ENCODE results near the gene PHF21A.
"Not testable (repeated sequence)": the region's sequence is repeated elsewhere in the genome, so short reads cannot be mapped to it uniquely, and the experiment has no call there.

PHF21A gene

GRCh38 chr11:46036969-46037368, 84.3 kb downstream of the PHF21A start:
- no peak for DNase-seq (ENCODE audit: low read depth in 2 of 2)

DNA sequence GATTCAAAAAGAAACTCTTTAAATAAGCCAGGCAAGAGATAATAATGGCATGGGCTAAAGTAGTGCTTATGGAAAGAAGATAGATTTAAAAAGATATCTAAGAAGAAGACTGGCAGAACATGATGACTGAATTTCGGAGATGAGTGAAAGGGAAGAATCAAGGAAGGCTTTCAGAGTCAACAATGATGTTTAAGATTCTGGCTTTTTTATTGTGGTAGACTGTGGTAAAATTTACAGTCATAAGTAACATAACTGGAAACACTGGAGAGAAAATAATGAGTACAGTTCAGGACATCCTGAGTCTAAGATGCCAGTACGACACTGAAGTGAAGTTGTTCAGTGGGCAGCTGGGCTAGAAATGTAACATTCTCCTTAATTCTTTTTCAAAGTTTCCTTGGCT, 85.2 kb downstream of the PHF21A start:
- no peak for DNase-seq (ENCODE audit: low read depth in 2 of 2)

- DNase-seq (ENCODE audit: low read depth in 2 of 2) = no peak
Measured at GRCh38 chr11:46034041-46034440, 87.2 kb downstream of the PHF21A start.

- no peak for DNase-seq (ENCODE audit: low read depth in 2 of 2)
Measured at GRCh38 chr11:46026606-46027293, 94.5 kb downstream of the PHF21A start.

GRCh38 chr11:46020084-46020599, 101.1 kb downstream of the PHF21A start:
- DNase-seq (ENCODE audit: low read depth in 2 of 2) = no peak

DNA sequence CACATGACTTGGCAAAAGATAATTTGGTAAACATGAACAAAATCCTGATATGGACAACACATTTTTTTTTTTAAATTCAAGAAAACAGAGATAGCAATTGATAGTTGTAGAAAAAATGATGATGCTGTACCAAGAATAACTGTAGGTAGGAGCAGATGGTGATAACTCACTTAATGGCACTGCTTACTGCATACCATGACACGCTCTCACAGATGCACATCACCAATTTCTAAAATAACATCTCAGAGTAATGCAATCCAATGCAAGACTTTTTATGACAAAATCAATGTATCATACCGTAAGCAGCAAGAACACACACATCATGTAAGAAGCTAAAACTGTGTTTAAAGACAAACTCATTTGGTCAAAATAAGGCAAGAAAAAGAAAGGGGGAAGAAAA, 102.6 kb downstream of the PHF21A start:
- no peak for DNase-seq (ENCODE audit: low read depth in 2 of 2)

DNA sequence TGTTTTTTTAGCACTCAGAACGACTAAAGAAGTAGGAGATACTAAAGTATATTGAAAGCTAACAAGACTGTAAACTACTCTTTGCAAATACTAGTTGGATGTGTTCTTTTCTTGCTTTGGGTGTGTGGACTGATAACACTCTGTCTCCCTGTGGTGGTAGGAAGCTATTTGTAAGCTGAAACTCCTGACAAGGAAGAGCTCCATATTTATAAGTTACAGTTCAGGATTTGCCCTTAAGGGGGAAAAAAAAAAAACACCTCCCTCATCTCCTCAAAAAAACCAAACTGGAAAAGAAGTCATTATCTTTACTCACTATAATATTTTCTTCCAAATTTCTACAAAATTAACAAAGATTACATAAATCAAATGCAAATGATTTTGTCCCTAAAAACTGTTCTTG, 103.9 kb downstream of the PHF21A start:
- no peak for DNase-seq (ENCODE audit: low read depth in 2 of 2)

GRCh38 chr11:46015941-46016340, 105.3 kb downstream of the PHF21A start:
- DNase-seq (ENCODE audit: low read depth in 2 of 2) = no peak

- not testable (repeated sequence) for DNase-seq (ENCODE audit: low read depth in 2 of 2)
Measured at GRCh38 chr11:46014168-46014567, 107.1 kb downstream of the PHF21A start.

DNA sequence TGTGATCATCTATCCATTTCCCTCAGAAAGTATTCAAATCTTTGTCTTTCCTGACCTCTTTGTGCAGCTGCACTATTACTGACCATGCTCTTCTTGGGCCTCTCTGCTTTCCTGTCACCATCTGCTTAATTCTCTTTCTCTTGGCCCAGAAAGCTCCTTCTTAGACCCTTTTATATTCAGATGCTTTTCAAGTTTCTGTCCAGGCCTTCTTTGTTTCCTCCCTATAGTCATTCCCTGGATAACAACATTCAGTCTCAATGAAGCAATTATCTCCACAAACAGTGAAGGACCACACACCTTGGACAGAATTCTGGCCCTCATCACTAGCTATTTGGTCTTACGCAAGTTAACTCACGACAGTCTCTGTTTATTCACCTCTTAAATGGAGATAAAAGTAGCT, 109.1 kb downstream of the PHF21A start:
- DNase-seq (ENCODE audit: low read depth in 2 of 2) = no peak

DNA sequence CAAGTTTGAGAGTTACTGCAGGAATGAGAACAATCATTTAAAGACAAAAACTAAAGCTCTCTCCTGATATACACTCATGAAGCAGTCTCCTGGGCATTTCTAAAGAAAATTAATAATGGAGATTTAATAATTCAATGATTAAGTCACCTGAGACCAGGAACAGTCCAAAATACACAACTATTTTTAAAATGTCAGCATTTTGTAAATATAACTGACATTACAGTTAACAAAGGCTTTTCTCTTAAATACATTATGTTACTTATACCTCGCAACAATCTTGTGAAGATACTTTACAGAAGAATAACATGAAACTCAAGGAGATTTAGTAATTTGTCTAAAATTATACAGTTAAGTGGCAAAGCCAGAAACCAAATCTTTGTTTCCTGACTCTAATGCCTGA, 111.2 kb downstream of the PHF21A start:
- DNase-seq (ENCODE audit: low read depth in 2 of 2) = no peak

GRCh38 chr11:46009647-46010046, 111.6 kb downstream of the PHF21A start:
- DNase-seq (ENCODE audit: low read depth in 2 of 2) = no peak

DNA sequence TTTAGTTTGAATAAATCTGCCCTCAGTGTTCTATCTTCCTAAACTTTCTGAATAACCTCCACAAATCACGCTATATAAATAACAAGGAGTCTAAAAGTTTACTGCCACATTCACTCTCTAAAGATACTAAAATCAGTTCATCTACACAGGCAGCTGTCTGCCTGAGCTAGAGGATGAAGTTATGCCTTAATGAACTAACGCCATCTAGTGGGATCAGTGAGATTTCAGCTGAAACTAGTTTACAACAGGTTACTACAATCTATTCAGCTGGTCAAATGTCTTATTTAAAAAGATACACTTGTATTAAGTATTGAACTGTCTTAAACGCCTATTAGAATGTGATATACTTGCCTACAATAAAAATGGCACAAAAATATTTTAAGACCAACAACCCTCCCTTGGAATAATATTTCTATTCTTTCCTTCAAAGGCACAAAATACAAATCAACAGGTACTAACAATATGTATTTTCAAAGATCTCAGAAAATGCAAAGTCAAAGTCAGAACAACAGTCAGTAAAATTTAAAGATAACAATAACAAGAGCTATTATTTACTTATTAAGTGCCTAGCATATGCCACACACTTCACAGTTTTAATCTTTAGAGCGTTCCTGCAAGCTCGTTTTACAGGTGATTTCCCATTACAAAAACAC, 114.7 kb downstream of the PHF21A start:
- DNase-seq (ENCODE audit: low read depth in 2 of 2) = peak; percentile 57 to 58

DNA sequence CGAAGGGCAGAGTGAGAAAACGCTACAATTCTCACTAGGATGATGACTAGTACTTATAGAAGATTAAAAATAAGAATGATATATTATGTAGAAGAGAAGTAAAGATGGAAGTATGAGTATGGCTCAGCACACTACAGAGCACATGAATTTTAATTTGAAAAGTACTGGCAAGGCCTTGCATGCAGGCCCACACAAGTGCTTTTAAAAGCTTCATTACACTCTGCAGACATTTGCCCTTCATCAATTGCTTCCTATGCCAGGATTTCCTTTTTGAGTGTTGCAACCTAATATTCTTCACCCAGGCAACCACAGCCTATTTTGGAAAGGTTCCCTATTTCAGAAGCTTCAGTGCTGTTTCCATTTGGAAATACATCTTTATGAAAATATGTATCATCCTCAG, 117.7 kb downstream of the PHF21A start:
- no peak for DNase-seq (ENCODE audit: low read depth in 2 of 2)

DNA sequence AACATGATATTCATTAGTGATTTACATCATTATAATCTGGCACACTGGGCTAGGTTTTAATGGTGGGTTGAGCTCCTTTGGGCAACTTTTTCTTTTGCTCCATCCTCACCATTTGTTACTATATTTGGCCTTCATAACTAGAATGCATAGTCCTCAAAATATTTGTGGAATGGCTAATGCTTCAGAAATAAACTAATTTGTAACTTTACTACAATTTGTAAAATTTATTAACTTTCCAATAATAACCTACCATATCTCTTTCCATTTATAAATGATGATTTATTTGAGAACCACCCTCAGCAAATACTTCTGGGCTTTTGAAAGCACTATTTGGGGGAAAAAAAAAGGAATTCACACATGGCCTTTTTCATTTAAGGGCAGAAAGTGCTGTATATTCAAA, 119.1 kb downstream of the PHF21A start:
- no peak for DNase-seq (ENCODE audit: low read depth in 2 of 2)

- DNase-seq (ENCODE audit: low read depth in 2 of 2) = peak in 1 of 2 experiments; percentile 47
Measured at GRCh38 chr11:46001448-46001914, 119.8 kb downstream of the PHF21A start.

DNA sequence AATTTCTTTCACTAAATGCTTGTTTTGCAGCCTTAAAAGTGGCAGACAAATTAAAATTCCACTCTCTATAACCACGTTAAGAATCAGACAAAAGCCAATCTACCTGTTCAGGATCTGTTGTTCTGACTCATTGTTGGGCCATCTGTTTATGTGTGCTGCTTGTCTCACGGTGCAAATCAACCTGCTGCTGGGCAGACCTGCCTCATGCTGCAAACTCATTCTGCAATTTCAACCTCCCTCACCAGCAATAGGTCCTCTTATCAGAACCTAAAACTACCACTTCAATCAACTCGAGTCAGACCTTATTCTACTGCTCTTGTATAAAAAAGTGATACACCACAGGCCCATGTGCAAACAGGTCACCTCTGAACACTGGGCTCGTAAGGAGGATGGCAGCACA, 123.7 kb downstream of the PHF21A start:
- no peak for DNase-seq (ENCODE audit: low read depth in 2 of 2)

DNA sequence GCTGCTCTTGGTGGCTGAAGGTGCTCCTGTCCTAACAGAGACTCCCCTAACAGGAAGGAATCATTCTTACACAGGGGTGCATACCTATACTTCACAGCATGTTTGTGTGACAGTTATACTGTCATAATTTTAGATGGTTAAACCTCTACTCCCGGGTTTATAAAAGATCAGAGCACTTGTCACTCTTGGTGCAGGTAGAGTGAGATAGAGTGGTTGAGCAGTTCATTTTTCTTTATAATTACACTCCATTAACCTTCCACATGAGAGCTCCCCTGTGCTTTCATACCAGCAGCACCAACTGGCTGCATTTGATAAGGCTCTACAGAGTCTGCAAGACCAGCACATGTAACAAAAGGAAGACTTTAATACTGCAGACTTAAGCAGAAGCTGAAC, 125.9 kb downstream of the PHF21A start:
- DNase-seq (ENCODE audit: low read depth in 2 of 2) = no peak

DNA sequence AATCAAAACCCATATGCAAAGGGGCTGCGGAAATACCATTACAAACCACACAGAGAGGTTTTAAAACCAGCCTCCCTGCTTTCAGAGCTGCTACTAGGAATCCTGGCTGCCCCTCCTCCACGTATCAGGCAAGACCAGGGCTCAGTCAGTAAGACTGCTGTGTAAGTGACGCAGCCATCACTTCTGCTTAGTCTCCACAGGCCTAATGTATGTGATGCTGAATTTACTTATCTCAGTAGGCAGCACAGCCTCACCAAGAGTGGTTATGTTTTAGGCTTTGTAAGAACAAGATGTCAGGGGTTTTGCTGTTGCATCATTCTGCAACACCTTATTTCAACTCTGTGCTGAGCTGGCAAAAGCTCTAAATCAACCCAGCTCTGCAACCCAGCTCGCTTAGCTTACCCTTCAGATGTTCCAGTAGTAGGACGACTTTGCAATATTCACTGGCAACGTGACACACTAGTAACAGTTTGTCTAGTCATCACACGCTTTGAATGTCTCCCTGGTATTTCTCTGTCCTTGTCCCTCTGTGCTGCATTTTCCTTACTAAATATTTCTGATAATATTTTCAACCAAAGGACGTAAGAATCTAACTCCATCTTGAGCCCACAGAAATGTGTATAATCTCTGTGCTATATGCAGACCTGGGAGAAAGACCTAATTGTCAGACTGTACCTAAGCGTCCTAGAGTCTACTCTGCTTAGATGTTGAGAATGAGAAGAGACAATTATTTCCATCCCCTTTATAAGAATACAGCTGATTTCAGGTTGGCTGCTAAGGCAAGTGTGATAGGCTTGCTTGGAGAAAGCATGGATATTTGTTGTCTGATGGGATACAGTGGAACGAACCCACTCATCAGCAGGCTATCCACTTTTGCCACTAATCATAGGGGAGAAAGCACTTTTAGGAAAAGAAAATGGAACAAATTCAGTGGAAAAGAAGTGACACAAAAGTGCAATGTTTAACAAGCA, 126.6 kb downstream of the PHF21A start:
- peak; percentile 76 to 78 for DNase-seq (ENCODE audit: low read depth in 2 of 2)

DNA sequence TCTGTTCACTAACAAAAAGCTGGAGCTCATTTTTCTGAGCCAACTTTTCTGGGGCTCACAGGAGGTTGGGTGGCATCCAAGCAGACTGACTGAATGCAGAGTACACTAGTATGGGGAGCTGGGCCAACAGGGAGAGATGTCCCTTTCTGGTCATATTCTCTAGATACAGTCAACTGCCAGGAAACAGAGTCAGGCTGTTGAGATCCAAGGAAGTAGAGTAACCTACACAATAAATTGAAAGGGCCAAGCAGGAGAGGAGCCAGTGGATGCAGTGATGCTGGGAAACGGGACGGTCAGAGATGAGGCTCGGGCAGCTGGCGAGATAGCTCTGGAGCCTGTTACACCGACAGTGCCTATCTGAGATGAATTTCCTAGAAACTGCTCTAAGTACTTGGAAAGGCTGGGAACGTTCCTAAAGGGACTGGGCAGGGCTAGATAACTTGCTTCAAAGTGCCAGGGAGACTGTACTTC, 127.7 kb downstream of the PHF21A start:
- DNase-seq (ENCODE audit: low read depth in 2 of 2) = no peak

- no peak for DNase-seq (ENCODE audit: low read depth in 2 of 2)
Measured at GRCh38 chr11:45988921-45989320, 132.3 kb downstream of the PHF21A start.

- no peak for DNase-seq (ENCODE audit: low read depth in 2 of 2)
Measured at GRCh38 chr11:45985212-45985611, 136.0 kb downstream of the PHF21A start.
